Activated CD8-positive, alpha-beta memory T cell treated with anti-CD3 and anti-CD28 coated beads for 48 hours (primary cell): ENCODE measurements around the gene ARL1.
A peak's percentile ranks its signal among the peaks of the same experiment; 100 is the strongest.
"Not testable (repeated sequence)": the region's sequence is repeated elsewhere in the genome, so short reads cannot be mapped to it uniquely, and the experiment has no call there.

Experiments
- DNase-seq, 3 experiments: peaks; one replicate each; pipeline ENCODE4 v3.0.0-alpha.2; 2020; ENCODE audit warnings: low read depth in 2 of 3, low spot score in 2 of 3

Gene ARL1

GRCh38 chr12:101407436-101408345 is at the start of gene ARL1:
Gene ARL1 (minus strand): TSS chr12:101407772. CDS start chr12:101407645, 127 bp downstream.
- DNase-seq: peak; percentile 57 to 75 (median 61)

- peak in 1 of 3 experiments; percentile 0 for DNase-seq
These were observed 48.1 kb upstream of the ARL1 start for GRCh38 chr12:101455685-101456084.

- no peak for DNase-seq
These were observed 34.1 kb upstream of the ARL1 start for GRCh38 chr12:101441461-101442224.

DNA sequence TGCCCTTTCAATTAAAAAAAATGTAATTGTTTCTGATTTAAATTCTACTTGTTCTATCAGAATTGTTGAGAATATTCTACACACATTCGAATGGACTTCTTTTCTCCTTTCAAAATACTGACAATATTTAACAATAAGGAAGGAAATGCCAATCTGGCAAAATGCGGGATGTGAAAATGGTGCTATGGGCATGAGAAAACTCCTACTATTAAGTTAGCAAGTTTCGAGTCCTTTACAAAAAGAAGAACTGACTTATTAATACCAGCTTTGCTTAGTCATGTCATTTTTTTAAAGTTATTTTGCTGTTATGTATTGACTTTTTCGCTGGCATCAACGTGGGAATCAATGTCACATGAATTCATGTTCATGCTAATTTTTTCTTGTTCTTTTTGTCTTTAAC is 31.7 kb upstream of the ARL1 start:
- DNase-seq: no peak

- no peak for DNase-seq
These were observed 28.6 kb upstream of the ARL1 start for GRCh38 chr12:101436136-101436535.

- DNase-seq: no peak
These were observed 22.9 kb upstream of the ARL1 start for GRCh38 chr12:101430456-101430855.

GRCh38 chr12:101424620-101425019 is 17.0 kb upstream of the ARL1 start:
- DNase-seq: no peak

DNA sequence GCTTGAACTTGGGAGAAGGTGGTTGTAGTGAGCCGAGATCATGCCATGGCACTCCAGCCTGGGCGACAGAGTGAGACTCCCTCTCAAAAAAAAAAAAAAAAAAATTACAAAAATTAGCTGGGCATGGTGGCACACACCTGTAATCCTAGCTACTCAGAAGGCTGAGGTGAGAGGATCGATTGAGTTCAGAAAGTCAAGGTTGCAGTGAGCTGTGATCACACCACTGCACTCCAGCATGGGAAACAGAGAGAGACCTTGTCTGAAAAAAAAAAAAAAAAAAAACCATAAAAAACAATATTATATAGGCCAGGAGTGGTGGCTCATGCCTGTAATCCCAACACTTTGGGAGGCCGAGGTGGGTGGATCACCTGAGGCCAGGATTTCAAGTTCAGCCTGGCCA is 14.5 kb upstream of the ARL1 start:
- not testable (repeated sequence) for DNase-seq

- no peak for DNase-seq
These were observed 7.7 kb upstream of the ARL1 start for GRCh38 chr12:101415228-101415627.

DNA sequence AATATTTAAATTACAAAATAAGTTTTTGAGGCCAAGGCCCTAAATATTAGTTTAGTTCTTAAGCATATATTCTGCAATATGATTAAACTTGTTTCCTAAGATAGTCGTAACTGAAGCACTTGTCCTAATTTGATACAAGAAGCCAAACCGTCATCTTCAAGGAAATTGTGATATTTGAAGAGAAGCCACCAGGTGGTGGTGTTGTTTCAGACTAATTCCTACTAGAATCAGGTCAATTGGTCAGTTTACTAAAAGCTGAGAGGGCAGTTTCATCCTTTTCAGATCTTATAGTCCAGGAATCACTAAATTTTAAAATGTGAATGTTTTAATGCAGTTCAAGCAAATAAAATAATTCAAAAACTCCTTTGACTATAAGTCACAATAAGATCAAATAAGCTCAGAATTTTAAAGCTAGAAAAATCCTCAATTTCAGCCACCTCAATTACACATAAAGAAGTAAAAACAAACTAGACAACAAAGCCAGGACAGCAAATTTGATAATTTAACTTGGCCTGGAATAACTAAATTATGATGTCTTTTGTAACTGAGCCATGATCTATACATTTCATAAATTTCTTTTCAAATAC is 7.1 kb upstream of the ARL1 start:
- no peak for DNase-seq

DNA sequence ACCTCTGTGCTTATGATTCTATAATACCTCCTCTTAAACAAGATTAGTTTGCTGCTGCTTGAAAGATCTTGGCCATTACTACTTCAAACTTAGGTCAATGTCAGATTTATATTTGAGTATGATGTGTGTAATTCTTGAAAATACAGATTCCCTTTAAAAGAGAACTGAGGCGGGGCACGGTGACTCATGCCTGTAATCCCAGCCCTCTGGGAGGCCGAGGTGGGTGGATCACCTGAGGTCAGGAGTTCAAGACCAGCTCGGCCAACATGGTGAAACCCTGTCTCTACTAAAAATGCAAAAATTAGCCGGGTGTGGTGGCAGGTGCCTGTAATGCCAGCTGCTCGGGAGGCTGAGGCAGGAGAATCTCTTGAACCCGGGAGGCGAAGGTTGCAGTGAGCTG is 2.6 kb upstream of the ARL1 start:
- DNase-seq: not testable (repeated sequence)

DNA sequence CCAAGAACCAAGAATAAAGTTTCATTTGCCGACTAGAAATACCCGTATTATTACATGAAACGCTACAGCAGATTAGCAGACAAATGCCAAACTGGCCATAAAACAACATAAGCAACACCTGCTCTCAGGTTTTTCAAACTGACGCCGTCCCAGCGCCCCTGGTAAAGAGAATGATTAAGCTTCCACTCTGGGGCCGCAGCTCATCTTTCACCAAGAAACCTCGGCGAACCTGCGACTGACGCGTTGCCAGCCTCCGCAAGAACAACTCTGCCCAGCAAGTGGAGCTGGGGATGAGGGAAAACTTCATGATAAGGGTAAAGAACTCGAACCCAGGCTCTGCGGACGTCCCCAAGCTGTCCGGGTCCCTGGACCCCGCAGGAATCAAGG is 530 bp downstream of the ARL1 start:
- DNase-seq: no peak

DNA sequence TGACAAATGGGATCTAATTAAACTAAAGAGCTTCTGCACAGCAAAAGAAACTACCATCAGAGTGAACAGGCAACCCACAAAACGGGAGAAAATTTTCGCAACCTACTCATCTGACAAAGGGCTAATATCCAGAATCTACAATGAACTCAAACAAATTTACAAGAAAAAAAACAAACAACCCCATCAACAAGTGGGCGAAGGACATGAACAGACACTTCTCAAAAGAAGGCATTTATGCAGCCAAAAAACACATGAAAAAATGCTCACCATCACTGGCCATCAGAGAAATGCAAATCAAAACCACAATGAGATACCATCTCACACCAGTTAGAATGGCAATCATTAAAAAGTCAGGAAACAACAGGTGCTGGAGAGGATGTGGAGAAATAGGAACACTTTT is 16.4 kb downstream of the ARL1 start:
- DNase-seq: not testable (repeated sequence)

GRCh38 chr12:101379149-101379548 is 28.4 kb downstream of the ARL1 start:
- DNase-seq: no peak

GRCh38 chr12:101375573-101375972 is 32.0 kb downstream of the ARL1 start:
- DNase-seq: no peak

GRCh38 chr12:101372431-101372830 is 35.1 kb downstream of the ARL1 start:
- no peak for DNase-seq

- no peak for DNase-seq
These were observed 39.6 kb downstream of the ARL1 start for GRCh38 chr12:101368016-101368415.

GRCh38 chr12:101361455-101361854 is 46.1 kb downstream of the ARL1 start:
- no peak for DNase-seq

- no peak for DNase-seq
These were observed 50.8 kb downstream of the ARL1 start for GRCh38 chr12:101356794-101357193.

DNA sequence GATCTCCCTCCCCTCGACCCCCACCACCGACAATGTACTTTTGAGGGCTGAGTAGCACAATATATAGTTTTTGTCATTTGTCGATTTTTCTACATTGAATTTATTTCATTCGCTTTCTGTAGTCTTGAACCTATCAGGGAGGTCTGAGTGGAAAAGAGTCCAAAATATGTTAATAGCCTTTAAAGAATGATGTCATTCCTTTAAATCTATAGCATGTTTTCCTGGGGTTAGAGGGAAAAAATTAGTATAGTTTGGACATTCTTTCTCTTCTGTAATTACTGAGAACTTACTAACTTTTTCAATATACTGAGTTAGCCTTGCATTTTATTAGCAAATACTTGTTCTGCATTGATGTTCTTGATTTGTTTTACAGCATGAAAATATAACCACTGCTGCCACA is 55.9 kb downstream of the ARL1 start:
- no peak for DNase-seq

DNA sequence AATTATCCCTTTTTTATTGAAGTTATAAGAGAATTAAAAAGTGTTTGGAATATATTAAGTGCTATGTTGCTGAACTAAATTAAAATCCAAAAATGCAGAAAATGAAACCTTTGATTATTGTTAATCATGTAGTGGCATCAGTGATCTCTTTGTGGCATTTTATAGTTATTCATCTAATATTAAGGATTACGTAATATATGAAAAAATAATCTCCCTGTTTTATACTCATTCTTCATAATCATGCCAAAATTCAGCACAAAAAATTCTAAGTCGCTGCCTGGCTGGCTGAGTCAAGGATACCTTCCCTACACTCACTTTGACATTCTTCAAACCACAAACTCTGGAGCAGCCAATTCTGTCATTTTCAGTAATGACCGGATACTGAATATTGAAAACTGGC is 63.7 kb downstream of the ARL1 start:
- no peak for DNase-seq
